Caco-2 (cell line): ENCODE measurements around the gene BMP4. TPM values are rescaled to one million over a fixed set of nuclear protein-coding genes. Genes with fewer than 3 reads are reported as not detected.

Experiments
- BruUV-seq: library from RNA; stranded (reverse); fragments of 400-500 nt; replicated peaks from 2 replicates; lab custom pipeline; 2021; lab: Mats Ljungman, UMichigan
- CTCF ChIA-PET: fragments of 300-600 bp; sonication (Branson Sonifier 250); formaldehyde crosslinking; loops from one replicate; lab custom pipeline; 2022; ENCODE audit warnings: antibody characterized with exemption; lab: Charles Lee
- POLR2A ChIA-PET: fragments of 300-600 bp; sonication (Branson Sonifier 250); formaldehyde crosslinking; loops from one replicate; lab custom pipeline; 2022; ENCODE audit warnings: antibody characterized with exemption; lab: Charles Lee
- DNase-seq, 2 experiments: peaks; one replicate each; pipeline versions ENCODE4 v3.0.0 to v3.0.0-alpha.2; 2020 to 2022
- H3K27me3 ChIP-seq: replicated peaks from 2 replicates; pipeline ENCODE4 v1.6.0; 2011; ENCODE audit warnings: low read length; ENCODE audit not compliant: control insufficient read depth, insufficient read depth
- H3K36me3 ChIP-seq: 2 replicates; pipeline ENCODE4 v1.5.1; 2011; ENCODE audit warnings: low read length; ENCODE audit not compliant: control insufficient read depth, insufficient read depth
- H3K4me1 ChIP-seq: fragments of 250-450 bp; sonication (Bioruptor Pico); 2 replicates; pipeline ENCODE4 v1.5.1; 2020; ENCODE audit warnings: mild to moderate bottlenecking
- H3K4me3 ChIP-seq: 2 replicates; pipeline ENCODE4 v1.5.1; 2011; ENCODE audit warnings: low read depth, mild to moderate bottlenecking, control low read depth, low read length
- H3K9me3 ChIP-seq: fragments of 250-450 bp; sonication (Bioruptor Pico); 2 replicates; pipeline ENCODE4 v1.5.1; 2020; ENCODE audit warnings: mild to moderate bottlenecking, moderate library complexity
- H3K27ac Mint-ChIP-seq: one replicate; pipeline ENCODE4 v1.8.0; 2022; ENCODE audit warnings: mixed read lengths; ENCODE audit not compliant: unreplicated experiment
- H3K27me3 Mint-ChIP-seq: one replicate; pipeline ENCODE4 v1.8.0; 2022; ENCODE audit warnings: mixed read lengths; ENCODE audit not compliant: insufficient read depth, unreplicated experiment
- H3K36me3 Mint-ChIP-seq: one replicate; pipeline ENCODE4 v1.8.0; 2022; ENCODE audit warnings: mild to moderate bottlenecking, mixed read lengths; ENCODE audit not compliant: insufficient read depth, unreplicated experiment
- H3K4me1 Mint-ChIP-seq: one replicate; pipeline ENCODE4 v1.8.0; 2022; ENCODE audit warnings: low read depth, mixed read lengths; ENCODE audit not compliant: unreplicated experiment
- H3K4me3 Mint-ChIP-seq: one replicate; pipeline ENCODE4 v1.8.0; 2022; ENCODE audit warnings: mild to moderate bottlenecking, moderate library complexity, mixed read lengths; ENCODE audit not compliant: unreplicated experiment
- H3K9me3 Mint-ChIP-seq: one replicate; pipeline ENCODE4 v1.8.0; 2022; ENCODE audit warnings: mixed read lengths; ENCODE audit not compliant: unreplicated experiment
- intact Hi-C: fragments of 100-400 bp; cut with micrococcal nuclease; formaldehyde crosslinking; loops from one replicate; pipeline ENCODE4 v1.10.0; 2022; ENCODE audit not compliant: unreplicated experiment
- total RNA-seq: library from RNA; stranded (reverse); gene quantifications from 2 replicates; pipeline ENCODE4 v1.2.3, GENCODE V29; 2022
- TF ChIP-seq, protein P1 (sequence below), 2 experiments: fragments of 200-600 bp in 1 of 2; IDR thresholded peaks; 1 replicate in 1 of 2; 2 replicates in 1 of 2; pipeline versions ENCODE4 v1.5.1 to v1.8.0; 2011 to 2022; ENCODE audit warnings: antibody characterized with exemption in 1 of 2, control low read depth in 1 of 2, inconsistent platforms in 1 of 2, low read depth in 1 of 2, low read length in 1 of 2, mild to moderate bottlenecking in 1 of 2, moderate library complexity in 1 of 2; ENCODE audit not compliant: insufficient read depth in 1 of 2, severe bottlenecking in 1 of 2, unreplicated experiment in 1 of 2

BMP4 gene
- total RNA-seq, 1 experiment from 2014 or later, result 113 TPM

DNA sequence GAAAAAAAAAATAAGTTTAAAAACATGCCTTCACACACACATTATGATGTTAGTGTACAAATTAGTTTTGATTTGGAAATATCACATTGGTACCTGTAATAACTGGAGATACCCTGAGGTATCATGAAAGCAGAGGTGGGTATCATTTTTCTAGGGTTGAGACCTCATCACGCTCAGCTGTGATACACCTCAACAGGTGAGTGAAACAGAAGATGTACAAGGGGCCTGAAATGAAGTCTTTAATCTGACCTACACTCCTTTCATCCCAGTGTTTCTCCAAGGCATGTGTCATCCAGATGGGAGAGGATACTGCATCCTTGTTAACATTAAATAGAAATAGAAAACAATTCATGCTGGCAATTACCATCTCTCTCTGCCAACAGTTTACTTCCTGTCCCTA is 7.4 kb downstream of the BMP4 start:
- H3K4me1 Mint-ChIP-seq, result peaks cover 11% of the 10 kb centered on the region
- Histone ChIP-seq H3K4me1 (peaks cover 4% of the 10 kb centered on the region), H3K36me3 (no peaks in the 10 kb centered on the region; the same call in 1 of the 2 replicates), H3K4me3 (no peak overlapping the region), H3K27me3 (no peaks in the 10 kb centered on the region), H3K9me3 (no peaks in the 10 kb centered on the region)
- no peaks in the 10 kb centered on the region for H3K9me3 Mint-ChIP-seq
- H3K27me3 Mint-ChIP-seq, result no peaks in the 10 kb centered on the region
- no peak overlapping the region for H3K27ac Mint-ChIP-seq
- intact Hi-C loops, result no loop called here
- H3K4me3 Mint-ChIP-seq, result no peak overlapping the region
- TF ChIP-seq, protein P1, sequence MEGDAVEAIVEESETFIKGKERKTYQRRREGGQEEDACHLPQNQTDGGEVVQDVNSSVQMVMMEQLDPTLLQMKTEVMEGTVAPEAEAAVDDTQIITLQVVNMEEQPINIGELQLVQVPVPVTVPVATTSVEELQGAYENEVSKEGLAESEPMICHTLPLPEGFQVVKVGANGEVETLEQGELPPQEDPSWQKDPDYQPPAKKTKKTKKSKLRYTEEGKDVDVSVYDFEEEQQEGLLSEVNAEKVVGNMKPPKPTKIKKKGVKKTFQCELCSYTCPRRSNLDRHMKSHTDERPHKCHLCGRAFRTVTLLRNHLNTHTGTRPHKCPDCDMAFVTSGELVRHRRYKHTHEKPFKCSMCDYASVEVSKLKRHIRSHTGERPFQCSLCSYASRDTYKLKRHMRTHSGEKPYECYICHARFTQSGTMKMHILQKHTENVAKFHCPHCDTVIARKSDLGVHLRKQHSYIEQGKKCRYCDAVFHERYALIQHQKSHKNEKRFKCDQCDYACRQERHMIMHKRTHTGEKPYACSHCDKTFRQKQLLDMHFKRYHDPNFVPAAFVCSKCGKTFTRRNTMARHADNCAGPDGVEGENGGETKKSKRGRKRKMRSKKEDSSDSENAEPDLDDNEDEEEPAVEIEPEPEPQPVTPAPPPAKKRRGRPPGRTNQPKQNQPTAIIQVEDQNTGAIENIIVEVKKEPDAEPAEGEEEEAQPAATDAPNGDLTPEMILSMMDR (IDR thresholded peaks at IDR 0.05; ENCODE audit: insufficient read depth in 1 of 2, low read depth in 1 of 2, low read length in 1 of 2, severe bottlenecking in 1 of 2, unreplicated experiment in 1 of 2), result no peak
- DNase-seq, result no peak
- POLR2A ChIA-PET, result no interaction called here
- CTCF ChIA-PET, result no interaction called here
- peaks cover 90% of the 10 kb centered on the region for H3K36me3 Mint-ChIP-seq
- BruUV-seq, result no TSS peak

DNA sequence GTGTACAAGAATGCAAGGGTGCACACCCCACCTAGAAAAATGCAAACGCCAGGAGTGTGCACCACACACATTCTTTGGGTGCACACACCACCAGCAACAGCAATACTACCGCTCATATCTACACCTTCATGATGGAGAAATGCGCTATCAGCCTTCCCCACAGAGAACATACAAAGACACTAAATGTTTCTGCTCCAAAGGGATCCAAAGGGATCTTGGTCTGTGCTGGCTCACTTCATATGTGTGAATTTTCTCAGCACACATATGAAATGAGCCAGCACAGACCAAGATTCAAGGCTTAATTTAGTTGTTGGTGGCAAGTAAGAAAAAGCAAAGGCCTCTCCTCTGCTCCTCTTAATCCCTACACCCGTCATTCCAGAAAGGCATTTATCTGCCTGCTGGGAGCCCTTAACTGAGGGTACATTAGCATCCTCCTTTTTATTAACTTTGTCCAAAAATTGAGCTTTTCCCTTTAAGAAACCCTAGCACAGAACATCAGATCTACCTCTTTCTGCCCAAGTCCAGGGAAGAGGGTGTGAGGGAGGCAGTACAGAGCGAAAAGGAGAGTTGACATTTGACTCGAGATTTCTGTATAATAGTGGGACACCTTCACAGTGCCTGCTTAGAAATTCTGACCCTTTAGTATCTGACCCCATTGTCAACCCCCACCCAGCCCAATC is 8.3 kb downstream of the BMP4 start:
- Mint-ChIP-seq H3K36me3 (peaks cover 84% of the 10 kb centered on the region), H3K4me1 (peaks cover 19% of the 10 kb centered on the region), H3K4me3 (no peak overlapping the region), H3K27ac (peak overlapping the region; percentile 39), H3K9me3 (no peaks in the 10 kb centered on the region), H3K27me3 (no peaks in the 10 kb centered on the region)
- CTCF ChIA-PET, result no interaction called here
- Histone ChIP-seq H3K9me3 (no peaks in the 10 kb centered on the region), H3K4me1 (peaks cover 13% of the 10 kb centered on the region), H3K27me3 (no peaks in the 10 kb centered on the region), H3K4me3 (no peak overlapping the region), H3K36me3 (no peaks in the 10 kb centered on the region; the same call in 1 of the 2 replicates)
- no peak for DNase-seq
- TF ChIP-seq, protein P1 (IDR thresholded peaks at IDR 0.05; ENCODE audit: insufficient read depth in 1 of 2, low read depth in 1 of 2, low read length in 1 of 2, severe bottlenecking in 1 of 2, unreplicated experiment in 1 of 2), result no peak
- BruUV-seq, result no TSS peak
- intact Hi-C loops, result no loop called here
- POLR2A ChIA-PET, result no interaction called here

DNA sequence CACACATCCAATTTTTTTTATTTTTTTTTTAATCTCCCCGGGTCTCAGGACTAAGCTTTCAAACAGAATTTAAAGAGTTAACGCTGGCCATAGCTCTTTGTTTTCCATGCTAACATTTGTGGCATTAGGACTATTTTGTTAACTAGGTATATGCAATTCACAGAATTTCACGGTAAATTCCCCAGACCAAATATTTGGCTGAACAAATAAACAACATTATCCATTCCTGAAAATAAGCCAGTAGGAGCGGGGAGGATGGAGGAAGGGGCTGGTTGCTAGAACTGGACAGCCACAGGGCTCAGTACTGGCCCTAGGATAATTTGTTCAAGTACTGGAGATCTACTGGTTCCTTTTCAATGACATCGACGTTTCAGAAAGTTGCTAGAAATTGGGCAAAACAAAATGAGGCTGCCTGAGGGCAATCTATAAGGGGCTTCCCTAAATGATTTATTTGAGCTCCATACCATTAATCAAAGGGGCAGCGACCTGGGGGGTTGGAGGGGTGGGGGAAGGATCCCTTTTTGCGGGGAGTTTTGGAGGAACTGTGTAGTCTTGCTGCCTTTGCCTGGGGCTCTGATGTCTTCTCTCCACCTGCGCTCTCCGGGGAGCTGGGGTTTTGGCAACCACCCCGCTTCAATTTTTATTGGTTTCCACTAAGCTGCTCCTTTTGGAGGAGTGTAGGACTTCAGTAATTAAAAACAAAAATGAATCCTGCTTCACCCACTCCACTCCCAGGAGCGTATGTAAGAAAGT is 9.0 kb downstream of the BMP4 start:
- Mint-ChIP-seq H3K27ac (peak overlapping the region; percentile 39), H3K36me3 (peaks cover 77% of the 10 kb centered on the region), H3K4me1 (peaks cover 24% of the 10 kb centered on the region), H3K9me3 (no peaks in the 10 kb centered on the region), H3K4me3 (no peak overlapping the region), H3K27me3 (no peaks in the 10 kb centered on the region)
- intact Hi-C loops, result no loop called here
- ChIA-PET POLR2A (interaction anchor here (0.6 to 0.7 kb wide), 3 partner anchors 27 to 67 kb away, joined by 3 to 5 read pairs (median 3); no protein-coding TSS in a partner anchor), CTCF (interaction anchor here (0.6 to 0.7 kb wide), 2 partner anchors 227 to 275 kb away, joined by 4 to 8 read pairs; no protein-coding TSS in a partner anchor)
- Histone ChIP-seq H3K36me3 (no peaks in the 10 kb centered on the region; the same call in 1 of the 2 replicates), H3K9me3 (no peaks in the 10 kb centered on the region), H3K4me3 (no peak overlapping the region), H3K27me3 (no peaks in the 10 kb centered on the region), H3K4me1 (peaks cover 16% of the 10 kb centered on the region)
- DNase-seq, result no peak
- BruUV-seq, result no TSS peak
- TF ChIP-seq, protein P1 (IDR thresholded peaks at IDR 0.05; ENCODE audit: insufficient read depth in 1 of 2, low read depth in 1 of 2, low read length in 1 of 2, severe bottlenecking in 1 of 2, unreplicated experiment in 1 of 2), result no peak
